ENCODE data around the gene INTS12. TPM values are rescaled to one million over a fixed set of nuclear protein-coding genes. Genes with fewer than 3 reads are reported as not detected.
"Not testable (repeated sequence)": the region's sequence is repeated elsewhere in the genome, so short reads cannot be mapped to it uniquely, and the experiment has no call there.

The INTS12 gene
- total RNA-seq, 2 experiments from 2014 or later: 10.0 to 19.4 TPM

GRCh38 chr4:105698607-105699006 lies 9.9 kb downstream of the INTS12 start:
- DNase-seq (ENCODE audit: low spot score): no peak
- BruUV-seq (replicated peaks): no TSS peak

DNA sequence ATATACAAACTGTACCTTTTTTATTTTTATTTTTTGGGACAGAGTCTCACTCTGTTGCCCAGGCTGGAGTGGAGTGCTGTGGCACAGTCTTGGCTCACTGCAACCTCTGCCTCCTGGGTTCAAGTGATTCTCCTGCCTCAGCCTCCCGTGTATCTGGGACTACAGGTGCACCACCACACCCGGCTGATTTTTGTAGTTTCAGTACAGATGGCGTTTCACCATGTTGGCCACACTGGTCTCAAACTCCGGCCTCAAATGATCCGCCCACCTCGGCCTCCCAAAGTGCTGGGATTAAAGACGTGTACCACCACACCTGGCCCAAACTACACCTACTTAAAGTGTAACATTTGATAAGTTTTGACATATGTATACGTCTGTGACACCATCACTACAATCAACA lies 12.7 kb downstream of the INTS12 start:
- H4K20me1 ChIP-seq (ENCODE audit: insufficient read depth, low read length); CTCF ChIA-PET (ENCODE audit: unreplicated experiment); H3K27ac ChIP-seq (ENCODE audit: low read depth, low read length, poor library complexity, severe bottlenecking); H3K4me1 ChIP-seq (ENCODE audit: insufficient read depth, low read length, poor library complexity, severe bottlenecking); H3K79me2 ChIP-seq (ENCODE audit: insufficient read depth, low read depth, low read length); intact Hi-C loops (cut with micrococcal nuclease; ENCODE audit: unreplicated experiment); H3K9me2 ChIP-seq (ENCODE audit: insufficient read depth, low read length); DNase-seq (ENCODE audit: low spot score); H3K9me3 ChIP-seq (ENCODE audit: low read length); H2AFZ ChIP-seq (ENCODE audit: low read length); H3K4me2 ChIP-seq (ENCODE audit: low read length); BruUV-seq (replicated peaks); H3K4me3 ChIP-seq (ENCODE audit: low read depth, low read length, poor library complexity, severe bottlenecking): not testable (repeated sequence)
- POLR2A ChIA-PET: interaction anchor here (0.6 kb wide), 1 partner anchor 48 kb away, joined by 3 read pairs; no protein-coding TSS in a partner anchor
- H3K36me3 ChIP-seq (ENCODE audit: insufficient read depth, low read length): peaks cover 81% of the 10 kb centered on the region

More at GRCh38 chr4:105698607-105699006, 9.9 kb downstream of the INTS12 start:
- H3K27ac ChIP-seq (ENCODE audit: low read depth, low read length, poor library complexity, severe bottlenecking): no peak overlapping the region
- no peaks in the 10 kb centered on the region for H3K9me3 ChIP-seq (ENCODE audit: low read length)
- H3K79me2 ChIP-seq (ENCODE audit: insufficient read depth, low read depth, low read length): peaks cover 9% of the 10 kb centered on the region; the same call in 1 of the 2 replicates
- ChIA-PET CTCF (ENCODE audit: unreplicated experiment) (interaction anchor here (0.9 to 1.7 kb wide), 2 partner anchors 10 to 225 kb away, joined by 4 to 5 read pairs; partner anchors contain the start of genes GSTCD, INTS12 and PPA2), POLR2A (interaction anchor here (0.7 to 1.5 kb wide), 3 partner anchors 9 to 29 kb away, joined by 3 to 5 read pairs (median 3); no protein-coding TSS in a partner anchor)
- TF ChIP-seq CTCF (conservative IDR thresholded peaks at IDR 0.05; ENCODE audit: low read length) (no peak), EZH2phosphoT487 (IDR thresholded peaks at IDR 0.05; ENCODE audit: borderline replicate concordance, low read depth, low read length) (no peak)
- no peaks in the 10 kb centered on the region for H3K4me1 ChIP-seq (ENCODE audit: insufficient read depth, low read length, poor library complexity, severe bottlenecking)
- no peak overlapping the region for H3K4me3 ChIP-seq (ENCODE audit: low read depth, low read length, poor library complexity, severe bottlenecking)
- no peaks in the 10 kb centered on the region for H4K20me1 ChIP-seq (ENCODE audit: insufficient read depth, low read length)
- H2AFZ ChIP-seq (ENCODE audit: low read length): no peak overlapping the region
- H3K9me2 ChIP-seq (ENCODE audit: insufficient read depth, low read length): no peaks in the 10 kb centered on the region
- intact Hi-C loops (cut with micrococcal nuclease; ENCODE audit: unreplicated experiment): no loop called here
- peaks cover 64% of the 10 kb centered on the region for H3K36me3 ChIP-seq (ENCODE audit: insufficient read depth, low read length)
- H3K4me2 ChIP-seq (ENCODE audit: low read length): no peak overlapping the region

DNA sequence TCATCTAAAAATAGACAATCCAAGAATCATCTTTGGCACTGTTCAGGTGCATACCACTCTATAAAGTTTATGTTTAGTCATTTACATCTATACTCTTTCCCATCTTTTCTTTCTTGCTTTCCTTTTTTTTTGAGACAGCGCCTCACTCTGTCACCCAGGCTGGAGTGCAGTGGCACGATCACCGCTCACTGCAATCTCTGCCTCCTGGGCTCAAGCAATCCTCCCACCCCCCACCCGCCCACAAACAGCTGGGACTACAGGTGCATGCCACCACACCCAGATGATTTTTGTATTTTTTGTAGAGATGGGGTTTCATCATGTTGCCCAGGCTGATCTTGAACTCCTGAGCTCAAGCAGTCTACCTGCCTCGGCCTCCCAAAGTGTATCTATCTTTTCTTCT lies 13.7 kb downstream of the INTS12 start:
- H3K36me3 ChIP-seq (ENCODE audit: insufficient read depth, low read length): peaks cover 87% of the 10 kb centered on the region
- H3K9me3 ChIP-seq (ENCODE audit: low read length); H3K79me2 ChIP-seq (ENCODE audit: insufficient read depth, low read depth, low read length); H3K4me3 ChIP-seq (ENCODE audit: low read depth, low read length, poor library complexity, severe bottlenecking); intact Hi-C loops (cut with micrococcal nuclease; ENCODE audit: unreplicated experiment); H3K9me2 ChIP-seq (ENCODE audit: insufficient read depth, low read length); H4K20me1 ChIP-seq (ENCODE audit: insufficient read depth, low read length); H2AFZ ChIP-seq (ENCODE audit: low read length); BruUV-seq (replicated peaks); H3K27ac ChIP-seq (ENCODE audit: low read depth, low read length, poor library complexity, severe bottlenecking); H3K4me2 ChIP-seq (ENCODE audit: low read length); H3K4me1 ChIP-seq (ENCODE audit: insufficient read depth, low read length, poor library complexity, severe bottlenecking): not testable (repeated sequence)
- TF ChIP-seq CTCF (conservative IDR thresholded peaks at IDR 0.05; ENCODE audit: low read length): 0 out of 2 replicates have a peak, but pooled peaks have one; percentile 22
- ChIA-PET POLR2A (interaction anchor here (0.9 kb wide), 1 partner anchor 21 kb away, joined by 4 read pairs; no protein-coding TSS in a partner anchor), CTCF (ENCODE audit: unreplicated experiment) (interaction anchor here (0.6 kb wide), 2 partner anchors 70 to 301 kb away, joined by 4 to 6 read pairs; no protein-coding TSS in a partner anchor)
- DNase-seq (ENCODE audit: low spot score): peak; percentile 6

Data from OCI-LY7 (cell line).